ENCODE results near the gene TMEM19. TPM values are rescaled to one million over a fixed set of nuclear protein-coding genes. Genes with fewer than 3 reads are reported as not detected.
A peak's percentile ranks its signal among the peaks of the same experiment; 100 is the strongest.

Gene TMEM19
- total RNA-seq, 1 experiment from 2014 or later: 56.3 TPM

DNA sequence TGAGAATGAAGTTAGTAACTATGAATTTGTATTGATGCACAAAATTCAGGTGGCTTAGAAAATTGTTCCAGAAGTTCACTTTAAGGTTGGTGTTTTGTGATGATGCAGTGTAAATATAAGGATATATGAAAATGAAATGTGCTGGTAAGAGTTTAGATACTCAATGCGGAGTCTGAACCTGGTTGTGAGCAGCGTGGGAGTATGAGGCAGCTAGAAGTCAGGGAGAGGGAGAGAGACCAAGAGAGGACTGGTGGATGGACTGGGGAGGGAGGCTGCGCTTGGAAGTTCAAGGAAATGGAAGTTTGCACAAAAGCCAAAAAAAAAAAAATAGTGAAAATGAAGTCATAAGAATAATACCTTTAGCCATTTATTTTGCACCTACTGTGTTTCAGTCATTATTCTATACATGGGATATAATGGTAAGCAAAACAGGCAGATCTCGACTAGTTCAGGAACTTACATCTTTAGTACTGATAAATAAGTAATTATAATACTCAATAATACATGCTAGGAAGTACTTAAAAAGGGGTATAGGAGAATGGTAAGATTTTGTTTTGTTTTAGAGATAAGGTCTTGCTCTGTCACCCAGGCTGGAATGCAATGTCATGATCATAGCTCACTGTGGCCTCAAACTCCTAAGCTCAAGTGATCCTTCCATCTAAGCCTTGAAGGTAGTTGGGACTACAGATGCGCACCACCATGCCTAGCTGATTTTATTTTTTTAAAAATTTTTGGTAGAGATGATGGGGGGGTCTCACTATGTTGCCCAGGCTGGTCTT, 58.8 kb downstream of the TMEM19 start:
- intact Hi-C loops (cut with micrococcal nuclease; ENCODE audit: unreplicated experiment): loop anchor here (5.0 to 10.0 kb wide), 5 partner anchors 107 to 1012 kb away; no protein-coding TSS in a partner anchor
- no peak for TF ChIP-seq EZH2 (IDR thresholded peaks at IDR 0.05; ENCODE audit: borderline replicate concordance, low read depth, low read length, poor library complexity, severe bottlenecking)
- TF ChIP-seq, protein P1, sequence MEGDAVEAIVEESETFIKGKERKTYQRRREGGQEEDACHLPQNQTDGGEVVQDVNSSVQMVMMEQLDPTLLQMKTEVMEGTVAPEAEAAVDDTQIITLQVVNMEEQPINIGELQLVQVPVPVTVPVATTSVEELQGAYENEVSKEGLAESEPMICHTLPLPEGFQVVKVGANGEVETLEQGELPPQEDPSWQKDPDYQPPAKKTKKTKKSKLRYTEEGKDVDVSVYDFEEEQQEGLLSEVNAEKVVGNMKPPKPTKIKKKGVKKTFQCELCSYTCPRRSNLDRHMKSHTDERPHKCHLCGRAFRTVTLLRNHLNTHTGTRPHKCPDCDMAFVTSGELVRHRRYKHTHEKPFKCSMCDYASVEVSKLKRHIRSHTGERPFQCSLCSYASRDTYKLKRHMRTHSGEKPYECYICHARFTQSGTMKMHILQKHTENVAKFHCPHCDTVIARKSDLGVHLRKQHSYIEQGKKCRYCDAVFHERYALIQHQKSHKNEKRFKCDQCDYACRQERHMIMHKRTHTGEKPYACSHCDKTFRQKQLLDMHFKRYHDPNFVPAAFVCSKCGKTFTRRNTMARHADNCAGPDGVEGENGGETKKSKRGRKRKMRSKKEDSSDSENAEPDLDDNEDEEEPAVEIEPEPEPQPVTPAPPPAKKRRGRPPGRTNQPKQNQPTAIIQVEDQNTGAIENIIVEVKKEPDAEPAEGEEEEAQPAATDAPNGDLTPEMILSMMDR (conservative IDR thresholded peaks at IDR 0.05; ENCODE audit: low read depth, low read length): no peak
- Histone ChIP-seq H3K36me3 (ENCODE audit: insufficient read depth, low read length, poor library complexity, severe bottlenecking) (no peaks in the 10 kb centered on the region), H3K27ac (ENCODE audit: low read depth, low read length, poor library complexity, severe bottlenecking) (no peak overlapping the region), H3K4me3 (ENCODE audit: low read depth, low read length, poor library complexity, severe bottlenecking) (no peak overlapping the region), H3K4me1 (ENCODE audit: insufficient read depth, low read length, poor library complexity, severe bottlenecking) (peaks cover 21% of the 10 kb centered on the region), H3K27me3 (replicated peaks; ENCODE audit: insufficient read depth, low read depth, low read length, poor library complexity) (no peaks in the 10 kb centered on the region), H3K9me3 (ENCODE audit: low read depth, low read length, poor library complexity, severe bottlenecking) (no peaks in the 10 kb centered on the region)
- DNase-seq (ENCODE audit: low spot score): no peak
- CTCF ChIA-PET: no interaction called here
- POLR2A ChIA-PET (ENCODE audit: low non-redundant PET): no interaction called here
- no TSS peak for BruUV-seq (replicated peaks)

DNA sequence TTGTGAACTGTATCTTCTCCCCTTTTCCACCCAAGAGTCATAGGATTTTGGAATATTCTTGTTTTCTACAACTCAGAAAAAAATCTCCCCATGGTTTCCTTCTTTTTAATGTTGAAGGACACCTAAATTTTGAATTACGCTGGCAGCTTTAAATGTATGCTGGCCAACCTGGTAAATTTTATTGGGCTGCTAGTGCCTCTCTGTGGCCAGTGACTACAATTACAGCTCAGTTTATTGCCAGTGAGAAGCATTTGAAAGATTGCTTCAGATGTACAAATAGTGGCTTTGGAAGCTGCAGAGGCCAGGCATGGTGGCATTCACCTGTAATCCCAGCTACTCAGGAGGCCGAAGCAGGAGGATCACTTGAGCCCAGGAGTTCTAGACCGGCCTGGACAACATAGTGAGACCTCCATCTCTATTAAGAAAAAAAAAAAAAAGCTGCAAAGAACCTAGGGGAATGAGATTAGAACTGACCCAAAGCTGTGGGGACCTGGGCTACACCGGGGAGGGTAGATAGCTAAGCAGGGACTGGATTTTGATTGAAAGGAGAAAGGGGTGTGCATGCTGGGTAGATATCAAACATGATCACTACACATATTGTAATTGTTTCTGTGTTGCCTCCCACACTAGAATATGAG, 61.2 kb downstream of the TMEM19 start:
- ChIA-PET POLR2A (ENCODE audit: low non-redundant PET) (interaction anchor here (0.5 to 0.6 kb wide), 2 partner anchors 64 to 966 kb away, joined by 3 to 4 read pairs; no protein-coding TSS in a partner anchor), CTCF (interaction anchor here (0.5 to 1.6 kb wide), 15 partner anchors 15 to 1846 kb away, joined by 3 to 9 read pairs (median 3); partner anchors contain the start of gene TMEM19)
- H3K27ac ChIP-seq (ENCODE audit: low read depth, low read length, poor library complexity, severe bottlenecking): no peak overlapping the region
- H3K4me3 ChIP-seq (ENCODE audit: low read depth, low read length, poor library complexity, severe bottlenecking): no peak overlapping the region
- H3K27me3 ChIP-seq (replicated peaks; ENCODE audit: insufficient read depth, low read depth, low read length, poor library complexity): no peaks in the 10 kb centered on the region
- no peaks in the 10 kb centered on the region for H3K9me3 ChIP-seq (ENCODE audit: low read depth, low read length, poor library complexity, severe bottlenecking)
- DNase-seq (ENCODE audit: low spot score): peak; percentile 79
- intact Hi-C loops (cut with micrococcal nuclease; ENCODE audit: unreplicated experiment): loop anchor here (5.0 to 10.0 kb wide), 5 partner anchors 110 to 1015 kb away; no protein-coding TSS in a partner anchor
- TF ChIP-seq, protein P1 (conservative IDR thresholded peaks at IDR 0.05; ENCODE audit: low read depth, low read length): peak; percentile 84
- no peak for TF ChIP-seq EZH2 (IDR thresholded peaks at IDR 0.05; ENCODE audit: borderline replicate concordance, low read depth, low read length, poor library complexity, severe bottlenecking)
- no peaks in the 10 kb centered on the region for H3K36me3 ChIP-seq (ENCODE audit: insufficient read depth, low read length, poor library complexity, severe bottlenecking)
- BruUV-seq (replicated peaks): no TSS peak
- peaks cover 21% of the 10 kb centered on the region for H3K4me1 ChIP-seq (ENCODE audit: insufficient read depth, low read length, poor library complexity, severe bottlenecking)

DNA sequence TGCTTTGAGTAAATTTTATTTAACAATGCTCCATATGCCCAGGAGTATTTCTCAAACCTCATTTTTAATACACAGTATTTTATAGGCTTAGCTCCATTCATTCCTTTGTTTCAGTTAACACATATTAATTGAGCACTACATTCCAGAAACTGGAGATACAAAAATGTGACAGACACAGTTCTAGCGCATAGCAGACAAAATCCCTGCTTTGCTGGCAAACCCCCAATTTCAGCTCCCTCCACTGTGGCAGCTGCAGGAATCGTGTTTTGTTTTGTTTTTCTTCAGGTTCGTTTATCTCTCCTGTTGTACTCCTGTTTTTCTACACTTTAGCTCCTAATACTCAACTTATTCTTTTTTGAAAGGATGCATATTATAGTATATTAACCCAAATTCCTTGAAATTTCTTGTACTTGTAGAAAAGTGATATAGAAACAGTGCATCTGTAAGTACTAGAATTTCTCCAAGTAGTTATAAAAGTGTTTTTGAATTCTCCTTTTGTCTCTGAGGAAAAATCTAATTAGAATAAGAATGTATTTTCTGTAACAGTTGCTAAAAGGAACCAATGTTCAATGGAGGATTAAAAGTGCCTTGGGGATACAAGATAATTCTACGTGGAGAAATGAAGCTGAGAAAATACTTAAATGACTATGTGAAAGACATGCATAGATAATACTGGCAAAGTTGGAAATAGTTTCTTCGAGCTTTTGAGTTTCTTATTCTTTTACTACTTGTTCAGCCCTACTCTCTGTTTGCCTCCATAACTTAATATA, 62.4 kb downstream of the TMEM19 start:
- intact Hi-C loops (cut with micrococcal nuclease; ENCODE audit: unreplicated experiment): loop anchor here (5.0 to 10.0 kb wide), 5 partner anchors 111 to 1016 kb away; no protein-coding TSS in a partner anchor
- no TSS peak for BruUV-seq (replicated peaks)
- peak overlapping the region; percentile 60 for H3K27ac ChIP-seq (ENCODE audit: low read depth, low read length, poor library complexity, severe bottlenecking)
- ChIA-PET CTCF (interaction anchor here (0.6 to 1.6 kb wide), 4 partner anchors 335 to 1847 kb away, joined by 3 to 6 read pairs (median 4); no protein-coding TSS in a partner anchor), POLR2A (ENCODE audit: low non-redundant PET) (interaction anchor here (0.6 to 0.7 kb wide), 2 partner anchors 82 to 967 kb away, joined by 3 to 4 read pairs; no protein-coding TSS in a partner anchor)
- TF ChIP-seq, protein P1 (conservative IDR thresholded peaks at IDR 0.05; ENCODE audit: low read depth, low read length): no peak
- no peak for TF ChIP-seq EZH2 (IDR thresholded peaks at IDR 0.05; ENCODE audit: borderline replicate concordance, low read depth, low read length, poor library complexity, severe bottlenecking)
- no peaks in the 10 kb centered on the region for H3K27me3 ChIP-seq (replicated peaks; ENCODE audit: insufficient read depth, low read depth, low read length, poor library complexity)
- peaks cover 21% of the 10 kb centered on the region for H3K4me1 ChIP-seq (ENCODE audit: insufficient read depth, low read length, poor library complexity, severe bottlenecking)
- H3K4me3 ChIP-seq (ENCODE audit: low read depth, low read length, poor library complexity, severe bottlenecking): peak overlapping the region; percentile 11
- H3K36me3 ChIP-seq (ENCODE audit: insufficient read depth, low read length, poor library complexity, severe bottlenecking): no peaks in the 10 kb centered on the region
- peak; percentile 48 for DNase-seq (ENCODE audit: low spot score)
- H3K9me3 ChIP-seq (ENCODE audit: low read depth, low read length, poor library complexity, severe bottlenecking): no peaks in the 10 kb centered on the region
